ACC112 (cell line): Measurements from ENCODE around the gene ADRM1.

Experiments
- H2AFZ ChIP-seq: fragments of 200-600 bp; sonication (generic); one replicate; pipeline ENCODE4 v1.6.0; 2017; ENCODE audit warnings: antibody characterized with exemption, low read length; ENCODE audit not compliant: unreplicated experiment
- H3K27ac ChIP-seq: fragments of 200-600 bp; sonication (generic); 2 replicates; pipeline ENCODE4 v1.5.1; 2014; ENCODE audit warnings: low read depth, mild to moderate bottlenecking, antibody characterized with exemption, low read length, moderate library complexity
- H3K27me3 ChIP-seq: fragments of 200-600 bp; sonication (generic); 2 replicates; pipeline ENCODE4 v1.6.1; 2014; ENCODE audit warnings: mild to moderate bottlenecking, antibody characterized with exemption, low read length, moderate library complexity, mixed read lengths; ENCODE audit not compliant: insufficient read depth
- H3K36me3 ChIP-seq: fragments of 200-600 bp; sonication (generic); 2 replicates; pipeline ENCODE4 v1.6.1; 2016; ENCODE audit warnings: mild to moderate bottlenecking, antibody characterized with exemption, low read length, moderate library complexity, mixed read lengths; ENCODE audit not compliant: insufficient read depth
- H3K4me1 ChIP-seq: fragments of 200-600 bp; sonication (generic); one replicate; pipeline ENCODE4 v1.6.1; 2016; ENCODE audit warnings: low read length, mixed read lengths; ENCODE audit not compliant: insufficient read depth, unreplicated experiment, control insufficient read depth
- H3K4me3 ChIP-seq: fragments of 200-600 bp; sonication (generic); 2 replicates; pipeline ENCODE4 v1.5.1; 2014; ENCODE audit warnings: mild to moderate bottlenecking, low read depth, low read length
- H3K79me2 ChIP-seq: fragments of 200-600 bp; sonication (generic); one replicate; pipeline ENCODE4 v1.6.0; 2016; ENCODE audit warnings: low read length; ENCODE audit not compliant: control insufficient read depth, unreplicated experiment, insufficient read depth

ADRM1 gene

DNA sequence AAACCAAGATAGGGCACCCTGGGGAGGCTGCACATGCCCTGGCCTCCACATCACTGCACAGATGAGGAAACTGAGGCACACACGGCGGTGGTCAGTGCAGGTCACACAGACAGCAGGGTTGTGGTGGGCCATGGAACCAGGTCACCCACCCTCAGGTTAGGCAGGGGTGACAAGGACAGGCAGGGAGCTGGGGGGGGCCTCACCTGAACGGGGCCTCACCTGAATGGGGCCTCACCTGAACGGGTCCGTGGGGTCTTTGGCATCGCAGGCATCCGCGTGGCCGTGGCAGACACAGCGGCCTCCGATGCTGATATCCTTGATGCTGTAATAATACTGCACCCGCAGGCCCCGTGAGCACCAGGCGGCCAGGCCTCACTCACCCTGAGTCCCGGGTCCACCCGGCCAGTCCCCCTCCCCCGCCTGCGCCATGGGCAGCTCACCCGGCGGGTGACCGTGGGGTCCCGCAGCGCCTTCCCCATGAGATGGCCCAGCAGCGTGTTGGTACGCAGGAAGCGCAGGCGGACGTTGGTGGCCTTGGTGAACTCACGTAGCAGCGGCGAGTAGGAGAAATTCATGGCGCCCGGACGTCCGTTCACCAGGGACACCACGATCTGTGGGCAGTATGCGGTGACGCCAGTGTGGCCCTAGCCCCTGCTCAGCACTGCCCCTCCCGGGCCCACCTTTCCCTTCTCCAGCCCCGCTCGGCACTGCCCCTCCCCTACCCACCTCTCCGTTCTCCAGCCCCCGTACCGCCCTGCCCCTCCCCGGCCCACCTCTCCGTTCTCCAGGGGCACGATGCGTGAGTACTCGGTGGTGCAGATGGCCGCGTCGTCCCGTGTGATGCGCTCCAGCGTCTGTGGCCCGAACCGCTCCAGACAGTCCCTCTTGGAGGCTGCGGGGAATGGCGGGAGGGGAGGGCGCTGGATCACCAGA, 48.9 kb downstream of the ADRM1 start:
- Histone ChIP-seq H3K4me3 (no peak overlapping the region), H3K79me2 (no peaks in the 10 kb centered on the region), H3K36me3 (no peaks in the 10 kb centered on the region), H3K27me3 (no peaks in the 10 kb centered on the region), H3K27ac (no peak overlapping the region), H3K4me1 (peaks cover 34% of the 10 kb centered on the region), H2AFZ (no peak overlapping the region)

DNA sequence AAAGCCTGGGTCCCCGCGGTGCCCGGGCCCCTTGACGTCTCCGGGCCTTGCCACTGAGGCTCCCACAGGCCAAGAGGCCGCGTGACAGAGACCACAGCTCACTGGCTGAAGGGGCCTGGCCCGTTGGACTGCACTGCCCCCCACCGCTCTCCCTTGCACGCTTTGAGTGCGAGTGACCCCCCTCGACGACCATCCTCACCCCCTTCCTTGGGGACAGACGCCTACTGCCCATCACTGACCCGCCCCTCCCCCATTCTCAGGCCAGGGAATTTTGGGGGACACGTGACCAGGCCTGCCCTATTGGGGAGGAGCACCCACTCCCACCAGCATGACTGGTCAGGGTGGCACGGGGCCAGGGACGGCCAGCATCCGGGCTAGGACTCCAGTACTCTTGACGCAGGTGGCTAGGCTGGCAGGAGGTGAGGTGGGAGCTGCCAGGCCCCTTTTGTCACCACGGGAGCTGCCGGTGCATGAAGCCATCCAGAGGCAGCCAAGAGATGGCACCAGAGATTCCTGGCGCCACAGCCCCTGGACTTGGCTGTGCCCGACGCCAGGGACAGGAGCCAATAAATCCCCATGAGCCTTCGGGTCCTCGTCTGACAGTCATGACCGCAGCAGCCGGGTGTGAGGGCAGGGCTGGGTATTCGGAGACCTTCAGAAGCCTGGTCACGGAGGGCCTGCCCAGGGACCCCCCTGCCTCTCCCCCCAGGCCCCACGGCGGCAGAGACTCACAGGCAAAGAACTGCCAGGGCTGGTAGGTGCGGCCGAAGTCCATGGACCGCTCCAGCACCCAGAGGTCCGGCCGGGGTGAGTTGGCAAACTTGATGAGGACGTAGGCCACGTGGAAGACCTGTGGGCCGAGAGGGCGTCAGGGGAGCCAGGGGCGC, 49.8 kb downstream of the ADRM1 start:
- no peaks in the 10 kb centered on the region for H3K36me3 ChIP-seq
- H3K27me3 ChIP-seq: no peaks in the 10 kb centered on the region
- H3K4me3 ChIP-seq: no peak overlapping the region
- no peak overlapping the region for H3K27ac ChIP-seq
- peaks cover 42% of the 10 kb centered on the region for H3K4me1 ChIP-seq
- H2AFZ ChIP-seq: no peak overlapping the region
- H3K79me2 ChIP-seq: no peaks in the 10 kb centered on the region

DNA sequence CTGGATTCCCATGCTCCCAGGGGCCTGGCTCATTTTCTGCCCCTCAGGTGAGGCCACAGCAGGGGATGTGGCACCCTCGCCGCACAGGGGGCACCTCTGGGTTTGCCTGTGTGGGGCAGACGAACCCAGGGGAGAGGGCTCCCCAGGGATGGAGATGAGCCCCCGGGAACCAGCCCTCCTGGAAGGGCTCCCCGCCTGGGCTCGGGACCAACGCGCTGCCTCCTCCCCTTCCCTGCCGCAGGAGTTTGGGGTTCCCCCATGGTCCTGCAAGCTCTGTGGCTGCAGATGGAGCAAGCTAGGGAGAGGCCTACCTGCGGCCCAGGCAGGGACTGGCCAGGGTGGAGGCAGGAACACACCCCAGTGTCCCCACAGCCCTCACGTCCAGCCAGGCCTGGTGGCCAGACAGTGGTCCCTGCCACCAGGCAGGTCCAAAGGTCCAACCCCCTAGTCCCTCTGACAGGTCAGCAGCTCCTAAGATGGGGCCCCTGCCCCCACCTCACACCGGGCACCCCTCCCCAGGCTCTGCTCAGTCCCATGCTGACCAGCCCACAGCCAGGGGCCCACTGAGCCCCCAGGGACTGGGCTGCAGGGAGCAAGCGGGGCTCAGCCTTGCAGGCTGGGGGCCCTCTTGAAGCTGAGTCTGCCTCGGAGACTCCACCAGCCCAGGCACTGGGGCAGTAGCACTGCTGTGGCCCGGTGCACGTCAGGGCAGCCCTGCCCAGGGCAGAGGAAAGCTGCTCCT, 50.7 kb downstream of the ADRM1 start:
- no peaks in the 10 kb centered on the region for H3K79me2 ChIP-seq
- H3K4me3 ChIP-seq: no peak overlapping the region
- H3K36me3 ChIP-seq: no peaks in the 10 kb centered on the region
- H3K4me1 ChIP-seq: peaks cover 51% of the 10 kb centered on the region
- no peak overlapping the region for H2AFZ ChIP-seq
- no peak overlapping the region for H3K27ac ChIP-seq
- H3K27me3 ChIP-seq: no peaks in the 10 kb centered on the region

DNA sequence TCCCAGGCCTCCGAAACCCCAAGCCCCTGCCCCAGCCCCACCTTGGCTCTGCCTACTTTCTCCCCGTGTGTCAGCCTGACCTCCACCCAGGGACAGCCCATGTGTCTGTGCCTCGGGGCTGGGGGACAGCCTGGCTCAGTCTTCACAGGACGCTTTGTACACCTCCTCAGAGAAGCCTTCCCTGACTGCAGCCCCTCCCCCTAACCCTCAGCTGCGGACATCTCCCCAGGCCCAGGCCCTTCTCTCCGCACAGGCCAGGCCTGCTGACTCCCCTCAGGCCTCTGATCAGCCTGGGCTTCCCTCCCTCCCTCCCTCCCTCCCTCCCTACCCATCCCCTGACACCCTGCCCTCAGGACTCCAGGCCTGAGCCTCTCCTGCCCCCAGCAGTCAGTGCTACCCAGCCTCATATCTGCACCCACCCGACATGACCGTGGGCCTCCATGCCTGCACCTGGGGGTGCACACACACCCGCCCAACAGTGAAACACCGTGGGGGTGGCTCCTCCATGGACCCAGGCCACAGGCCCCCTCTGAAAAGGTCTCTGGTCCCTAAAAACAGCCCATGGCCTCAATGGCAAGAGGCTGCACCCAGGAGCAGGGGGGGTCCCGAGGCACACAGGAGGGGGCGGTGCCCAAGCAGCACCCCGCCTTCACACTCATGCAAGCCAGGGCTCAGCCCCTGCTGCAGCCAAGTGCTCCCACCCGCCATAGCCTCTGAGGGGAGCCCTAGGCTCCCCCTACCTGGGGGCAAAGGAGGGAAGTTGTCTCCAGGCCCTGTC, 51.4 kb downstream of the ADRM1 start:
- Histone ChIP-seq H3K27me3 (no peaks in the 10 kb centered on the region), H2AFZ (no peak overlapping the region), H3K36me3 (no peaks in the 10 kb centered on the region), H3K79me2 (no peaks in the 10 kb centered on the region), H3K4me1 (peaks cover 58% of the 10 kb centered on the region), H3K27ac (no peak overlapping the region), H3K4me3 (no peak overlapping the region)

DNA sequence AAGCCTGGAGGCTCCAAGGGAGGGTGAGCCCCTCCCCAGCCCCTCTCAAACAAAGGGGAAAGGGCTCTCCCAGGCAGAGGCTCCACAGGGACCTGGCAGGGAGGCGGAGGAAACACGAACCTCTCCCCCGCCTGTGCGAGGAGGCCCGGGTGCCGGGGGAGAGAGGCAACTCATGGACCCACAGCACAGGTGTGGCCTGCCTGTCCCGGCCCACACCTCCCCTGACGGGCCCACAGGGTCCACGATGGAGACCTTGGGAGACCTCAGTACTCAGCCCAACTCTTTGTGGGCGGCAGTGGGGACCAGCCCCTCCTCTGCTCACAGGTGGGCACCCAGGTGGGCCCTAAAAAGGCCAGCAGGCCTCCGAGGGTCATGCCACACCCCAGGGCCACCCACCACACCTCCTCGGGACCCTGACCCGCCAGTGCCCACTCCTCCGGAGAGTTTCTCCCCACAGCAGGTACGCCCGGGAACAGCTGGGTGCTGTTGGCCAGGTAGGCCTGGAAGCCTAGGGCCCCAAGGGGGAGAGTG, 52.1 kb downstream of the ADRM1 start:
- Histone ChIP-seq H3K27ac (peak overlapping the region; percentile 29; the same call in 1 of the 2 replicates), H3K79me2 (no peaks in the 10 kb centered on the region), H3K36me3 (no peaks in the 10 kb centered on the region), H3K4me1 (peaks cover 64% of the 10 kb centered on the region), H3K27me3 (no peaks in the 10 kb centered on the region), H3K4me3 (no peak overlapping the region), H2AFZ (no peak overlapping the region)

DNA sequence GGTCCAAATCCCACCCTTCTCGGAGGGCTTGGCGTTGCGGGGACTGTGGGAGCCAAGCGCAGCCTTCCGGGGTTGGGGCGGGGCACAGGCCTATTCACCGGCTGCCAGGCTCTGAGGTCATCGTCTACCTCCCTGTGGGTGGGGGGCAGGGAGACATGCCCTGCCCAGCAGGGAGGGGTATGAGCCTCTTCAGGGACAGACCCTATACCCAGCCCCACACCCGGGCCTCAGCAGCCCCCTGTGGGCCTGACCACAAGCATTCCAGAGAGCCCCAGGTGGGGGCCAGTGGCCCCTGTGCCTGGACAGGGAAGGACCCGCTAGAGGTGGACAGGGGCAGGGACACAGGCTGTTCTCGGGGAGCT, 52.7 kb downstream of the ADRM1 start:
- no peaks in the 10 kb centered on the region for H3K79me2 ChIP-seq
- H2AFZ ChIP-seq: no peak overlapping the region
- no peaks in the 10 kb centered on the region for H3K36me3 ChIP-seq
- H3K4me1 ChIP-seq: peaks cover 60% of the 10 kb centered on the region
- peak overlapping the region; percentile 29; the same call in 1 of the 2 replicates for H3K27ac ChIP-seq
- no peak overlapping the region for H3K4me3 ChIP-seq
- H3K27me3 ChIP-seq: no peaks in the 10 kb centered on the region

DNA sequence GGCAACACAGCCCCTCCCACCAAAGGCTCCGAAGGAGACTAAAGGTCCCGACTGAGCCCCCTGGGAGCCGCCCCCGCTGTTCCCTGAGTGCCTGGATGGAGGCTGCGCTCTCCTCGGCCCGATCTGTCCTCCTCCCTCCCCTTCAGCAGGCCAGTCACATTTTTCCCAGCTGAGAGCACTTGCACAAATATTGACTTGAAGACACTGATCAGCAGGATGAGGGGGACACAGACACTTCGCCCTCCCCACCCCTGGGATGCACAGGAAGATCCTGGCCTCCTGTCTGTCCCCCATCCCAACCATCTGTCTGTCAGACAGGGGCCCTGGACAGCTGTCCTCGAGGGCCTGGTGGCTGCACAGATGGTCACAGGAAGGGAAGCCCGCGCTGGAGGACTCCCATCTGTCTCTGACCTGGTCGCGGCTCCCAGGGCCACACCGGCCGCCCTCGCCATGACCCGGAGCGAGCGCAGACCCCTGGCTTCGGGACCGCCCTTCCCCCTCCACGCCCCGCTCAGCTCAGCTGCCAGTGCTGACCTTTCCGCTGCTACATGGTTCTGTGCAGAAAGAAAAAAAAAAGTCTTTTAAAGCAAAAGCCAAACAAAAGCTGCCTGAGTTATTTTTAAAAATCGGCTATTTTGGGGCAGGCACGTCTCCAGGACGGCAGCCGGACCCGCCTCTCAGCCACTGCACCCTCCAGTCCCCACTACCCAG, 53.2 kb downstream of the ADRM1 start:
- H3K27ac ChIP-seq: peak overlapping the region; percentile 29; the same call in 1 of the 2 replicates
- no peaks in the 10 kb centered on the region for H3K79me2 ChIP-seq
- peaks cover 65% of the 10 kb centered on the region for H3K4me1 ChIP-seq
- no peaks in the 10 kb centered on the region for H3K36me3 ChIP-seq
- H3K4me3 ChIP-seq: no peak overlapping the region
- H3K27me3 ChIP-seq: no peaks in the 10 kb centered on the region
- H2AFZ ChIP-seq: no peak overlapping the region

DNA sequence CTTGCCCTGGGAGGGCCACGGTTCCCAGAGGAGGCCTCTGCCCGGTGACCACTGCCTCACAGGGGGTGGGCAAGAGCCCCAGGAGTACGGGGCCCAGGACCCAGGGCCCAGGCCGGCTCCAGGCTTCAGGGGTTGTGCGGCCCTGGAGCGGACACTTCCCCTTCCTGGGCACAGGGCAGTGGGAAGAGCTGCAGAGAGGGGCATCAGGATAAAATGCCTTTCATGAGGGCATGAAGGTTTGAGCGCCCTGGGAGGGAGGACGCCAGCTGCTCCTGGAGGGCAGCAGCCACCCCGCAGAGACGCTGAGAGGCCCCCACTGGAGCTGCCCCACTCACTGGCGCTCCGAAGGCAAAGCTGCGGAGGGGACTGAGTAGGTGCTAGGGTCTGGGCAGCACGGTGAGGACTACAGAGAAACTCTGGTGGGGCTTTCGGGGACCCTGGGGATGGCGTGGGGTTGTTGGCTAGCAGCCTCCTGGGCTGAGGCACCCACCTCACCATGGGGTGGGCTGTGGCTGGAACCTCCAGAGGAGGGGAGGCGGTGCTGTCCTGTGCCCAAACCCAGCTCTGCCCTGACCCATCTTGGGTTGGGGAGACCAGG, 53.9 kb downstream of the ADRM1 start:
- H3K27me3 ChIP-seq: no peaks in the 10 kb centered on the region
- H3K4me1 ChIP-seq: peaks cover 68% of the 10 kb centered on the region
- no peaks in the 10 kb centered on the region for H3K36me3 ChIP-seq
- H3K79me2 ChIP-seq: no peaks in the 10 kb centered on the region
- no peak overlapping the region for H2AFZ ChIP-seq
- peak overlapping the region; percentile 29; the same call in 1 of the 2 replicates for H3K27ac ChIP-seq
- no peak overlapping the region for H3K4me3 ChIP-seq

DNA sequence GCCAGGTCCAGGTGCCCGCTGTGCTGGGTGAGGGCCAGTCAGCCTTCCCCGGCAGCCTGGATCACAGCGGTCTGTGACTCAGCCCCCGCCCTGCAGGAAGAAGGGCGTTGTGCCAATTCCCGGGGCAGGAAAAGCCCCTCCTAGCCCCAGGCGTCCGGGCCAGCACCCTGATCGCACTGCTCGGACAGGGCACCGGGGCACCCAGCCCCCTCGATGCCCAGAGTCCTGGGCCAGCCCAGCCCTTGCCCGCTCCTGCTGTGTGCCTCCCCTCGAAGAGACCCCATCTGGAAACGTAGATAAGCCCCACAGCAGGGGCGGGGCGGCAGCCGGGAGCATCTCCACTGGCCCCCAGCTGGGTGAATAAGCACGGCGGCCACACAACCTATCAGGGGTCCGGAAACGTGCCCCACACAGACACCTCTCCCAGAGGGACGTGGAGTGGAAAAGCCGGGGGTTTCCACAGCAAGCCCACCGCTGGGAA, 54.4 kb downstream of the ADRM1 start:
- peak overlapping the region; percentile 67; the same call in 1 of the 2 replicates for H3K27ac ChIP-seq
- H3K36me3 ChIP-seq: no peaks in the 10 kb centered on the region
- H2AFZ ChIP-seq: no peak overlapping the region
- H3K4me1 ChIP-seq: peaks cover 68% of the 10 kb centered on the region
- no peaks in the 10 kb centered on the region for H3K27me3 ChIP-seq
- H3K79me2 ChIP-seq: no peaks in the 10 kb centered on the region
- peak overlapping the region; percentile 18 for H3K4me3 ChIP-seq
